Measurements from ENCODE around the gene BBIP1. TPM values are rescaled to one million over a fixed set of nuclear protein-coding genes. Genes with fewer than 3 reads are reported as not detected.
A peak's percentile ranks its signal among the peaks of the same experiment; 100 is the strongest.

BBIP1 gene
- total RNA-seq, 1 donor from 2014 or later = 25.3 TPM

- no peak overlapping the region for H3K4me3 ChIP-seq
- H3K27me3 ChIP-seq = no peaks in the 10 kb centered on the region
- peaks cover 60% of the 10 kb centered on the region for H3K4me1 ChIP-seq
- TF ChIP-seq CTCF (IDR thresholded peaks at IDR 0.05) = no peak
- H3K27ac ChIP-seq = peak overlapping the region; percentile 81
- no peaks in the 10 kb centered on the region for H3K36me3 ChIP-seq
- intact Hi-C loops (cut with DNase I) = no loop called here
- ATAC-seq (no peak), DNase-seq (no peak)
- H3K9me3 ChIP-seq = no peaks in the 10 kb centered on the region
Observed at GRCh38 chr10:110860576-110861241, 58.3 kb downstream of the BBIP1 start.

GRCh38 chr10:110859973-110860376 lies 59.0 kb downstream of the BBIP1 start:
- peak; percentile 60 for ATAC-seq
- no peaks in the 10 kb centered on the region for H3K27me3 ChIP-seq
- no peak overlapping the region for H3K4me3 ChIP-seq
- H3K9me3 ChIP-seq = no peaks in the 10 kb centered on the region
- DNase-seq = no peak
- TF ChIP-seq CTCF (IDR thresholded peaks at IDR 0.05) = no peak
- intact Hi-C loops (cut with DNase I) = no loop called here
- peak overlapping the region; percentile 81 for H3K27ac ChIP-seq
- H3K4me1 ChIP-seq = peaks cover 53% of the 10 kb centered on the region
- H3K36me3 ChIP-seq = no peaks in the 10 kb centered on the region

- Histone ChIP-seq H3K4me1 (peaks cover 50% of the 10 kb centered on the region), H3K36me3 (no peaks in the 10 kb centered on the region), H3K9me3 (no peaks in the 10 kb centered on the region), H3K27me3 (no peaks in the 10 kb centered on the region), H3K27ac (peak overlapping the region; percentile 81), H3K4me3 (no peak overlapping the region)
- no peak for TF ChIP-seq CTCF (IDR thresholded peaks at IDR 0.05)
- intact Hi-C loops (cut with DNase I) = no loop called here
- no peak for DNase-seq
- peak; percentile 43 for ATAC-seq
Observed at GRCh38 chr10:110859206-110859972, 59.6 kb downstream of the BBIP1 start.

GRCh38 chr10:110858297-110858934 lies 60.6 kb downstream of the BBIP1 start:
- DNase-seq = no peak
- Histone ChIP-seq H3K27me3 (no peaks in the 10 kb centered on the region), H3K4me1 (peaks cover 42% of the 10 kb centered on the region), H3K4me3 (no peak overlapping the region), H3K27ac (peak overlapping the region; percentile 44), H3K36me3 (no peaks in the 10 kb centered on the region), H3K9me3 (no peaks in the 10 kb centered on the region)
- TF ChIP-seq CTCF (IDR thresholded peaks at IDR 0.05) = no peak
- ATAC-seq = no peak
- intact Hi-C loops (cut with DNase I) = no loop called here

GRCh38 chr10:110857265-110858171 lies 61.5 kb downstream of the BBIP1 start:
- Histone ChIP-seq H3K4me3 (no peak overlapping the region), H3K27me3 (no peaks in the 10 kb centered on the region), H3K4me1 (peaks cover 42% of the 10 kb centered on the region), H3K27ac (peak overlapping the region; percentile 44), H3K9me3 (no peaks in the 10 kb centered on the region), H3K36me3 (no peaks in the 10 kb centered on the region)
- intact Hi-C loops (cut with DNase I) = no loop called here
- no peak for TF ChIP-seq CTCF (IDR thresholded peaks at IDR 0.05)
- ATAC-seq (peak; percentile 54), DNase-seq (no peak)
